Rectal smooth muscle tissue (tissue), 1 donor: ENCODE results near the gene WWC2.

Source experiments
- H3K27ac ChIP-seq: one replicate; pipeline ENCODE4 v1.7.0; 2013; ENCODE audit warnings: low read depth, low read length, inconsistent platforms
- H3K27me3 ChIP-seq: one replicate; pipeline ENCODE4 v1.7.0; 2013; ENCODE audit warnings: low read length; ENCODE audit not compliant: control insufficient read depth, insufficient read depth
- H3K36me3 ChIP-seq: one replicate; pipeline ENCODE4 v1.7.0; 2013; ENCODE audit warnings: low read length; ENCODE audit not compliant: control insufficient read depth, insufficient read depth
- H3K4me1 ChIP-seq: one replicate; pipeline ENCODE4 v1.7.0; 2013; ENCODE audit warnings: low read length; ENCODE audit not compliant: control insufficient read depth, insufficient read depth
- H3K4me3 ChIP-seq: one replicate; pipeline ENCODE4 v1.7.0; 2013; ENCODE audit warnings: low read length
- H3K9ac ChIP-seq: one replicate; pipeline ENCODE4 v1.7.0; 2013; ENCODE audit warnings: low read length

The WWC2 gene

GRCh38 chr4:183132081-183132480 lies 33.0 kb downstream of the WWC2 start:
- H3K36me3 ChIP-seq = no peaks in the 10 kb centered on the region

GRCh38 chr4:183132865-183133264 lies 33.8 kb downstream of the WWC2 start:
- H3K27me3 ChIP-seq = no peaks in the 10 kb centered on the region
- no peak overlapping the region for H3K27ac ChIP-seq
- H3K9ac ChIP-seq = no peak overlapping the region
- peaks cover 10% of the 10 kb centered on the region for H3K4me1 ChIP-seq
- no peaks in the 10 kb centered on the region for H3K36me3 ChIP-seq
- no peak overlapping the region for H3K4me3 ChIP-seq

More at GRCh38 chr4:183132081-183132480, 33.0 kb downstream of the WWC2 start:
- no peaks in the 10 kb centered on the region for H3K27me3 ChIP-seq
- no peak overlapping the region for H3K27ac ChIP-seq
- peaks cover 10% of the 10 kb centered on the region for H3K4me1 ChIP-seq
- no peak overlapping the region for H3K9ac ChIP-seq
- no peak overlapping the region for H3K4me3 ChIP-seq

GRCh38 chr4:183136855-183137254 lies 37.8 kb downstream of the WWC2 start:
- Histone ChIP-seq H3K27me3 (no peaks in the 10 kb centered on the region), H3K4me1 (peaks cover 5% of the 10 kb centered on the region), H3K27ac (no peak overlapping the region), H3K36me3 (no peaks in the 10 kb centered on the region), H3K4me3 (no peak overlapping the region), H3K9ac (no peak overlapping the region)

GRCh38 chr4:183139058-183139750 lies 40.1 kb downstream of the WWC2 start:
- Histone ChIP-seq H3K27me3 (no peaks in the 10 kb centered on the region), H3K36me3 (no peaks in the 10 kb centered on the region), H3K9ac (no peak overlapping the region), H3K27ac (no peak overlapping the region), H3K4me3 (no peak overlapping the region), H3K4me1 (peaks cover 5% of the 10 kb centered on the region)

- H3K27me3 ChIP-seq = no peaks in the 10 kb centered on the region
- H3K4me3 ChIP-seq = no peak overlapping the region
- H3K36me3 ChIP-seq = no peaks in the 10 kb centered on the region
- no peak overlapping the region for H3K27ac ChIP-seq
- H3K4me1 ChIP-seq = peaks cover 5% of the 10 kb centered on the region
- no peak overlapping the region for H3K9ac ChIP-seq
These were observed 41.0 kb downstream of the WWC2 start for GRCh38 chr4:183139972-183140570.

GRCh38 chr4:183140911-183141320 lies 41.9 kb downstream of the WWC2 start:
- no peak overlapping the region for H3K4me3 ChIP-seq
- H3K27me3 ChIP-seq = no peaks in the 10 kb centered on the region
- H3K27ac ChIP-seq = no peak overlapping the region
- peaks cover 5% of the 10 kb centered on the region for H3K4me1 ChIP-seq
- H3K36me3 ChIP-seq = no peaks in the 10 kb centered on the region
- H3K9ac ChIP-seq = no peak overlapping the region

- peaks cover 5% of the 10 kb centered on the region for H3K4me1 ChIP-seq
- no peak overlapping the region for H3K27ac ChIP-seq
- no peaks in the 10 kb centered on the region for H3K27me3 ChIP-seq
- H3K4me3 ChIP-seq = no peak overlapping the region
- H3K9ac ChIP-seq = no peak overlapping the region
- H3K36me3 ChIP-seq = no peaks in the 10 kb centered on the region
These were observed 42.9 kb downstream of the WWC2 start for GRCh38 chr4:183141997-183142396.

- no peak overlapping the region for H3K9ac ChIP-seq
- H3K36me3 ChIP-seq = no peaks in the 10 kb centered on the region
- peaks cover 5% of the 10 kb centered on the region for H3K4me1 ChIP-seq
- H3K4me3 ChIP-seq = no peak overlapping the region
- H3K27me3 ChIP-seq = no peaks in the 10 kb centered on the region
- no peak overlapping the region for H3K27ac ChIP-seq
These were observed 43.8 kb downstream of the WWC2 start for GRCh38 chr4:183142571-183143550.

- Histone ChIP-seq H3K27me3 (no peaks in the 10 kb centered on the region), H3K27ac (no peak overlapping the region), H3K4me1 (no peaks in the 10 kb centered on the region), H3K9ac (no peak overlapping the region), H3K4me3 (no peak overlapping the region), H3K36me3 (no peaks in the 10 kb centered on the region)
These were observed 45.7 kb downstream of the WWC2 start for GRCh38 chr4:183144787-183145186.

- H3K4me1 ChIP-seq = no peaks in the 10 kb centered on the region
These were observed 46.7 kb downstream of the WWC2 start for GRCh38 chr4:183145773-183146172.

GRCh38 chr4:183146478-183146877 lies 47.4 kb downstream of the WWC2 start:
- H3K9ac ChIP-seq = no peak overlapping the region
- H3K27me3 ChIP-seq = no peaks in the 10 kb centered on the region
- H3K4me1 ChIP-seq = no peaks in the 10 kb centered on the region
- H3K36me3 ChIP-seq = no peaks in the 10 kb centered on the region
- H3K4me3 ChIP-seq = no peak overlapping the region
- H3K27ac ChIP-seq = no peak overlapping the region

More at GRCh38 chr4:183145773-183146172, 46.7 kb downstream of the WWC2 start:
- H3K9ac ChIP-seq = no peak overlapping the region
- H3K27me3 ChIP-seq = no peaks in the 10 kb centered on the region
- H3K36me3 ChIP-seq = no peaks in the 10 kb centered on the region
- H3K4me3 ChIP-seq = no peak overlapping the region
- H3K27ac ChIP-seq = no peak overlapping the region

GRCh38 chr4:183147196-183147595 lies 48.1 kb downstream of the WWC2 start:
- Histone ChIP-seq H3K9ac (no peak overlapping the region), H3K27ac (no peak overlapping the region), H3K4me1 (no peaks in the 10 kb centered on the region), H3K36me3 (no peaks in the 10 kb centered on the region), H3K4me3 (no peak overlapping the region), H3K27me3 (no peaks in the 10 kb centered on the region)
